ENCODE measurements around the gene CPTP.

The CPTP gene

GRCh38 chr1:1324524-1325287 is at the start of gene CPTP, which contains the start of gene INTS11:
Gene CPTP (plus strand): TSS chr1:1324802. CDS start chr1:1326911, 2,109 bp downstream.
Gene INTS11 (minus strand): TSS chr1:1324660. CDS start chr1:1324608, 52 bp downstream.
- DNase-seq (ENCODE audit: low spot score), result peak; percentile 99
- TF ChIP-seq, protein P1, sequence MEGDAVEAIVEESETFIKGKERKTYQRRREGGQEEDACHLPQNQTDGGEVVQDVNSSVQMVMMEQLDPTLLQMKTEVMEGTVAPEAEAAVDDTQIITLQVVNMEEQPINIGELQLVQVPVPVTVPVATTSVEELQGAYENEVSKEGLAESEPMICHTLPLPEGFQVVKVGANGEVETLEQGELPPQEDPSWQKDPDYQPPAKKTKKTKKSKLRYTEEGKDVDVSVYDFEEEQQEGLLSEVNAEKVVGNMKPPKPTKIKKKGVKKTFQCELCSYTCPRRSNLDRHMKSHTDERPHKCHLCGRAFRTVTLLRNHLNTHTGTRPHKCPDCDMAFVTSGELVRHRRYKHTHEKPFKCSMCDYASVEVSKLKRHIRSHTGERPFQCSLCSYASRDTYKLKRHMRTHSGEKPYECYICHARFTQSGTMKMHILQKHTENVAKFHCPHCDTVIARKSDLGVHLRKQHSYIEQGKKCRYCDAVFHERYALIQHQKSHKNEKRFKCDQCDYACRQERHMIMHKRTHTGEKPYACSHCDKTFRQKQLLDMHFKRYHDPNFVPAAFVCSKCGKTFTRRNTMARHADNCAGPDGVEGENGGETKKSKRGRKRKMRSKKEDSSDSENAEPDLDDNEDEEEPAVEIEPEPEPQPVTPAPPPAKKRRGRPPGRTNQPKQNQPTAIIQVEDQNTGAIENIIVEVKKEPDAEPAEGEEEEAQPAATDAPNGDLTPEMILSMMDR (IDR thresholded peaks at IDR 0.05; ENCODE audit: borderline replicate concordance, control extremely low read depth, extremely low read depth, insufficient read depth, missing control alignments), result no peak
- in situ Hi-C loops (cut with MboI; ENCODE audit: low sequenced_read_pairs, unreplicated experiment), result no loop called here

GRCh38 chr1:1274931-1275431 is 49.6 kb upstream of the CPTP start:
- DNase-seq (ENCODE audit: low spot score), result no peak
- TF ChIP-seq, protein P1 (IDR thresholded peaks at IDR 0.05; ENCODE audit: borderline replicate concordance, control extremely low read depth, extremely low read depth, insufficient read depth, missing control alignments), result no peak
- in situ Hi-C loops (cut with MboI; ENCODE audit: low sequenced_read_pairs, unreplicated experiment), result loop anchor here (25.0 kb wide), 1 partner anchor 388 kb away; no protein-coding TSS in a partner anchor

GRCh38 chr1:1275836-1276235 is 48.8 kb upstream of the CPTP start:
- TF ChIP-seq, protein P1 (IDR thresholded peaks at IDR 0.05; ENCODE audit: borderline replicate concordance, control extremely low read depth, extremely low read depth, insufficient read depth, missing control alignments), result no peak
- in situ Hi-C loops (cut with MboI; ENCODE audit: low sequenced_read_pairs, unreplicated experiment), result no loop called here
- no peak for DNase-seq (ENCODE audit: low spot score)

- TF ChIP-seq, protein P1 (IDR thresholded peaks at IDR 0.05; ENCODE audit: borderline replicate concordance, control extremely low read depth, extremely low read depth, insufficient read depth, missing control alignments), result no peak
- DNase-seq (ENCODE audit: low spot score), result no peak
- in situ Hi-C loops (cut with MboI; ENCODE audit: low sequenced_read_pairs, unreplicated experiment), result no loop called here
Observed at GRCh38 chr1:1278620-1279019, 46.0 kb upstream of the CPTP start.

- TF ChIP-seq, protein P1 (IDR thresholded peaks at IDR 0.05; ENCODE audit: borderline replicate concordance, control extremely low read depth, extremely low read depth, insufficient read depth, missing control alignments), result no peak
- in situ Hi-C loops (cut with MboI; ENCODE audit: low sequenced_read_pairs, unreplicated experiment), result no loop called here
- no peak for DNase-seq (ENCODE audit: low spot score)
Observed at GRCh38 chr1:1279028-1279427, 45.6 kb upstream of the CPTP start.

DNA sequence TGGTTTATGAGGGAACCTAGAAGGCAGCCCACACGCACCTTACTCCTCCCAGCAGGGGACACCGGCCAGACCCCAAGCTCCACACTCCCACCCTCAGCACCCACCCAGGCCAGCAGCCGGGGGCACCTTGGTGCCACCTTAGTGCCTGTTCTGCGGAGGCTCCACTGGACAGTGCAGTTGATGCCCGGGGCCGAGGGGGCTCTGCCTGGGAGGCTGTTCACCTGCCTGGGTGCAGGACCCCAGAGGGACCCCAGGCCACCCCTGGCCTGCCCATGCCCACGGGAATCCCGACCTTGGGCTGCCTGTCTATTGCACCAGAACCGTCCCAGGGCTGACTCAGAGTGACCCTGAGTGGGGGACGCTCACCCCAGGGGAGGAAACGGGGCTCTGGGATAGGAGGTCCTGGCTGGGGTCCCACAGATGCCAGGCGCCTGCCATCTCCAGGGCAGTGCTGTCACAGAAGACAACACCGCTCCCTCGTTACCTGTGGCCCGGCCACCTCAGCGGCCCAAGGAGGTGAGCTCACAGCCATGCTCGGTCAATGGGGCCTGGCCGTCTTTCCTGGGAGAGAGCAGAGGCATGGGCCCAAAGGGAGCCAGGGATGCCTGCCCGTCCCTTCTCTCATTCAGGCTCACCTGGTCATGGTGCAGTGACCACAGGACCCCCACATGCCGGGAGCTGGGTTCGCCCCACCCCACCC is 43.7 kb upstream of the CPTP start:
- in situ Hi-C loops (cut with MboI; ENCODE audit: low sequenced_read_pairs, unreplicated experiment), result no loop called here
- TF ChIP-seq, protein P1 (IDR thresholded peaks at IDR 0.05; ENCODE audit: borderline replicate concordance, control extremely low read depth, extremely low read depth, insufficient read depth, missing control alignments), result no peak
- no peak for DNase-seq (ENCODE audit: low spot score)

All from GM13976 (cell line).